Stomach (tissue), 4 donors: Measurements from ENCODE around the gene CEMIP.

Experiments used
- CTCF ChIP-seq, 7 experiments: fragments of 450-650 bp in 4 of 7; fragments of 200-600 bp in 3 of 7; sonication (generic) in 3 of 7; IDR thresholded peaks; one replicate each; pipeline ENCODE4 v1.5.1; 2016 to 2019; ENCODE audit warnings: antibody characterized with exemption in 7 of 7, control low read depth in 2 of 7, mild to moderate bottlenecking in 1 of 7
- EP300 ChIP-seq: sonication (generic); formaldehyde crosslinking; IDR thresholded peaks from one replicate; pipeline ENCODE4 v1.6.1; 2017; ENCODE audit warnings: antibody characterized with exemption
- POLR2A ChIP-seq, 4 donors: fragments of 450-650 bp; IDR thresholded peaks; one replicate each; pipeline ENCODE4 v1.6.1; 2016; ENCODE audit warnings: antibody characterized with exemption in 4 of 4, control low read depth in 2 of 4, mild to moderate bottlenecking in 1 of 4, moderate library complexity in 1 of 4
- POLR2AphosphoS5 ChIP-seq, 3 donors: sonication (generic); formaldehyde crosslinking; IDR thresholded peaks; one replicate each; pipeline ENCODE4 v1.6.1; 2016; ENCODE audit warnings: antibody characterized with exemption in 3 of 3

- no peak for TF ChIP-seq POLR2A (IDR thresholded peaks at IDR 0.05)
- no peak for TF ChIP-seq CTCF (IDR thresholded peaks at IDR 0.05)
- no peak for TF ChIP-seq POLR2AphosphoS5 (IDR thresholded peaks at IDR 0.05)
- TF ChIP-seq EP300 = no peak
Observed at GRCh38 chr15:80789296-80789695, 10.1 kb downstream of the CEMIP start.
